ENCODE data around the gene COL6A1. TPM values are rescaled to one million over a fixed set of nuclear protein-coding genes. Genes with fewer than 3 reads are reported as not detected.

Gene COL6A1, protein sequence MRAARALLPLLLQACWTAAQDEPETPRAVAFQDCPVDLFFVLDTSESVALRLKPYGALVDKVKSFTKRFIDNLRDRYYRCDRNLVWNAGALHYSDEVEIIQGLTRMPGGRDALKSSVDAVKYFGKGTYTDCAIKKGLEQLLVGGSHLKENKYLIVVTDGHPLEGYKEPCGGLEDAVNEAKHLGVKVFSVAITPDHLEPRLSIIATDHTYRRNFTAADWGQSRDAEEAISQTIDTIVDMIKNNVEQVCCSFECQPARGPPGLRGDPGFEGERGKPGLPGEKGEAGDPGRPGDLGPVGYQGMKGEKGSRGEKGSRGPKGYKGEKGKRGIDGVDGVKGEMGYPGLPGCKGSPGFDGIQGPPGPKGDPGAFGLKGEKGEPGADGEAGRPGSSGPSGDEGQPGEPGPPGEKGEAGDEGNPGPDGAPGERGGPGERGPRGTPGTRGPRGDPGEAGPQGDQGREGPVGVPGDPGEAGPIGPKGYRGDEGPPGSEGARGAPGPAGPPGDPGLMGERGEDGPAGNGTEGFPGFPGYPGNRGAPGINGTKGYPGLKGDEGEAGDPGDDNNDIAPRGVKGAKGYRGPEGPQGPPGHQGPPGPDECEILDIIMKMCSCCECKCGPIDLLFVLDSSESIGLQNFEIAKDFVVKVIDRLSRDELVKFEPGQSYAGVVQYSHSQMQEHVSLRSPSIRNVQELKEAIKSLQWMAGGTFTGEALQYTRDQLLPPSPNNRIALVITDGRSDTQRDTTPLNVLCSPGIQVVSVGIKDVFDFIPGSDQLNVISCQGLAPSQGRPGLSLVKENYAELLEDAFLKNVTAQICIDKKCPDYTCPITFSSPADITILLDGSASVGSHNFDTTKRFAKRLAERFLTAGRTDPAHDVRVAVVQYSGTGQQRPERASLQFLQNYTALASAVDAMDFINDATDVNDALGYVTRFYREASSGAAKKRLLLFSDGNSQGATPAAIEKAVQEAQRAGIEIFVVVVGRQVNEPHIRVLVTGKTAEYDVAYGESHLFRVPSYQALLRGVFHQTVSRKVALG
- 53.0 and 55.7 TPM in 2 replicates for polyA plus RNA-seq (2013)

DNA sequence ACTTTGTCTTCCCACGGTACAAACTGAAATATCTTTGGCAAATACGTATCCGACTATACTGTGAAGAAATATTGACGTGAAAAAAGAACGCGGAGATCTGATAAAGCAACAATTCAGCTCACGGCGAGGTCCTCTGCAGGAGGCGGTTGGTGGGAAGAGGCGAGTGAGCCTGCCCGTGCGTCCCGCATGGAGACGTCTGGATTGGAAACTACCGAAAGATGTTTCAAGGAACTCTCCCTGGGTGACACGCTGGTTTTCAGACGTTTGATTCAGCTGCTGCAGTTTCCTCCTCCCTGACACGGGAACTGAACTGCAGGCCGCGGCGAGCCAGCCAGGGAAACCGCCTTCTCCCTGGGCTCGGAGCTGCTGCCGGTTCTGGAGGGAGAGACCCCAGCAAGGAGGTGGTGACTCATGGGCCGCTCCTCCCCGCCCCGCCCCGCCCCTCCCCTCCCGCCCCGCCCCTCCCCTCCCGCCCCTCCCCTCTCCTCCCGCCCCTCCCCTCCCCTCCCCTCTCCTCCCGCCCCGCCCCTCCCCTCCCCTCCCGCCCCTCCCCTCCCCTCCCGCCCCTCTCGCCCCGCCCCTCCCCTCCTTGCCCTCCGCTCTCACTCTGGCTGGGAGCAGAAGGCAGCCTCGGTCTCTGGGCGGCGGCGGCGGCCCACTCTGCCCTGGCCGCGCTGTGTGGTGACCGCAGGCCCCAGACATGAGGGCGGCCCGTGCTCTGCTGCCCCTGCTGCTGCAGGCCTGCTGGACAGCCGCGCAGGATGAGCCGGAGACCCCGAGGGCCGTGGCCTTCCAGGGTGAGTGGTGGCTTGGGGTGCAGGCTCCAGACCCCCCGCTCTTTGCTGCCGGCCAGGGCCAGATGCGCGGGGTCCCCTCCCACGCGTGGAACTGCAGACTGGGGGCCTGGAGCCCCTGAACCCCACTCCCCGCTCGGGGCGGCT lies at the start of gene COL6A1:
TSS of gene COL6A1 (plus strand) at position 620 of the 941 bp plus-strand sequence. CDS start at position 701, 81 bp downstream.
- no peak within 1 kb of the TSS for H4K12ac ChIP-seq (ENCODE audit: low read depth, low read length)

GRCh38 chr21:45932922-45933502 lies 48.6 kb upstream of the COL6A1 start:
- no peak overlapping the region for H3K4ac ChIP-seq (ENCODE audit: low read depth, low read length)
- H2AK5ac ChIP-seq (ENCODE audit: low read length): no peak overlapping the region
- no peak overlapping the region for H2BK120ac ChIP-seq (ENCODE audit: insufficient read depth, low read length, poor library complexity)
- H3K14ac ChIP-seq (ENCODE audit: low read length): no peak overlapping the region
- WGBS (ENCODE audit: extremely low coverage, insufficient coverage, insufficient read length): no CpG with 5 or more reads among the region's 9 CpGs
- H3K79me1 ChIP-seq (ENCODE audit: low read length): no peaks in the 10 kb centered on the region
- no peak overlapping the region for H3K9ac ChIP-seq (ENCODE audit: low read length)
- no peak overlapping the region for H3K18ac ChIP-seq (ENCODE audit: low read length)
- no peak overlapping the region for H2AFZ ChIP-seq (ENCODE audit: insufficient read depth, low read length, poor library complexity)
- no peak overlapping the region for H3K27ac ChIP-seq (ENCODE audit: low read depth, low read length)
- H3K4me1 ChIP-seq (ENCODE audit: control insufficient read depth in 1 of 2, insufficient read depth in 2 of 2, low read length in 2 of 2): no peaks in the 10 kb centered on the region
- no peak overlapping the region for H3K4me2 ChIP-seq (ENCODE audit: low read length)
- H4K12ac ChIP-seq (ENCODE audit: low read depth, low read length): no peak overlapping the region
- H2BK12ac ChIP-seq (ENCODE audit: low read length): no peak overlapping the region
- peaks cover 0 to 2% of the 10 kb centered on the region in 2 experiments for H3K36me3 ChIP-seq (ENCODE audit: control insufficient read depth in 1 of 2, insufficient read depth in 2 of 2, low read length in 2 of 2)
- no peak overlapping the region for H3K4me3 ChIP-seq (ENCODE audit: low read depth, low read length)
- H3K23ac ChIP-seq (ENCODE audit: low read length): no peak overlapping the region
- H4K8ac ChIP-seq (ENCODE audit: low read depth, low read length): no peak overlapping the region
- no peak overlapping the region for H2BK5ac ChIP-seq (ENCODE audit: low read depth, low read length, poor library complexity)
- no peaks in the 10 kb centered on the region for H3K27me3 ChIP-seq (ENCODE audit: insufficient read depth, low read length)
- H4K91ac ChIP-seq (ENCODE audit: low read depth, low read length): no peak overlapping the region
- no peaks in the 10 kb centered on the region for H3K79me2 ChIP-seq (ENCODE audit: control insufficient read depth, insufficient read depth, low read length, poor library complexity)
- no peak for DNase-seq
- H3K9me3 ChIP-seq (ENCODE audit: insufficient read depth, low read depth, low read length): peaks cover 54% of the 10 kb centered on the region

More for the DNA sequence above, at the start of gene COL6A1:
- Histone ChIP-seq H3K23ac (ENCODE audit: low read length) (no peak within 1 kb of the TSS), H3K27me3 (ENCODE audit: insufficient read depth, low read length) (peaks cover 5% of the 10 kb centered on the region), H3K18ac (ENCODE audit: low read length) (peak within 1 kb of the TSS; percentile 9), H3K4me1 (ENCODE audit: control insufficient read depth in 1 of 2, insufficient read depth in 2 of 2, low read length in 2 of 2) (peaks cover 8 to 22% of the 10 kb centered on the region in 2 experiments), H3K9ac (ENCODE audit: low read length) (peak within 1 kb of the TSS; percentile 57), H2BK120ac (ENCODE audit: insufficient read depth, low read length, poor library complexity) (peak within 1 kb of the TSS; percentile 27), H3K4ac (ENCODE audit: low read depth, low read length) (no peak within 1 kb of the TSS), H4K8ac (ENCODE audit: low read depth, low read length) (peak within 1 kb of the TSS; percentile 76), H3K4me2 (ENCODE audit: low read length) (peak within 1 kb of the TSS; percentile 86), H2BK12ac (ENCODE audit: low read length) (peak within 1 kb of the TSS; percentile 30), H3K14ac (ENCODE audit: low read length) (peak within 1 kb of the TSS; percentile 36), H3K79me1 (ENCODE audit: low read length) (peaks cover 6% of the 10 kb centered on the region), H3K9me3 (ENCODE audit: insufficient read depth, low read depth, low read length) (no peaks in the 10 kb centered on the region), H3K79me2 (ENCODE audit: control insufficient read depth, insufficient read depth, low read length, poor library complexity) (no peaks in the 10 kb centered on the region), H3K4me3 (ENCODE audit: low read depth, low read length) (peak within 1 kb of the TSS; percentile 71), H2AFZ (ENCODE audit: insufficient read depth, low read length, poor library complexity) (peak within 1 kb of the TSS; percentile 2), H3K27ac (ENCODE audit: low read depth, low read length) (peak within 1 kb of the TSS; percentile 61), H4K91ac (ENCODE audit: low read depth, low read length) (peak within 1 kb of the TSS; percentile 1), H2AK5ac (ENCODE audit: low read length) (no peak within 1 kb of the TSS), H2BK5ac (ENCODE audit: low read depth, low read length, poor library complexity) (no peak within 1 kb of the TSS), H3K36me3 (ENCODE audit: control insufficient read depth in 1 of 2, insufficient read depth in 2 of 2, low read length in 2 of 2) (no peaks in the 10 kb centered on the region)
- DNase-seq: peak; percentile 84 to 92
- WGBS (ENCODE audit: extremely low coverage, insufficient coverage, insufficient read length): no CpG with 5 or more reads among the region's 63 CpGs

GRCh38 chr21:45934085-45934484 lies 47.5 kb upstream of the COL6A1 start:
- no peak overlapping the region for H3K23ac ChIP-seq (ENCODE audit: low read length)
- H3K4ac ChIP-seq (ENCODE audit: low read depth, low read length): no peak overlapping the region
- H3K18ac ChIP-seq (ENCODE audit: low read length): no peak overlapping the region
- no peak overlapping the region for H2AK5ac ChIP-seq (ENCODE audit: low read length)
- H3K9ac ChIP-seq (ENCODE audit: low read length): no peak overlapping the region
- no peak overlapping the region for H2BK5ac ChIP-seq (ENCODE audit: low read depth, low read length, poor library complexity)
- no peak overlapping the region for H3K14ac ChIP-seq (ENCODE audit: low read length)
- no peak overlapping the region for H2AFZ ChIP-seq (ENCODE audit: insufficient read depth, low read length, poor library complexity)
- no peaks in the 10 kb centered on the region for H3K27me3 ChIP-seq (ENCODE audit: insufficient read depth, low read length)
- no peak overlapping the region for H4K8ac ChIP-seq (ENCODE audit: low read depth, low read length)
- H3K4me1 ChIP-seq (ENCODE audit: control insufficient read depth in 1 of 2, insufficient read depth in 2 of 2, low read length in 2 of 2): no peaks in the 10 kb centered on the region
- H4K12ac ChIP-seq (ENCODE audit: low read depth, low read length): no peak overlapping the region
- no peaks in the 10 kb centered on the region for H3K79me2 ChIP-seq (ENCODE audit: control insufficient read depth, insufficient read depth, low read length, poor library complexity)
- peaks cover 61% of the 10 kb centered on the region for H3K9me3 ChIP-seq (ENCODE audit: insufficient read depth, low read depth, low read length)
- no CpG with 5 or more reads among the region's 6 CpGs for WGBS (ENCODE audit: extremely low coverage, insufficient coverage, insufficient read length)
- no peak for DNase-seq
- no peaks in the 10 kb centered on the region for H3K79me1 ChIP-seq (ENCODE audit: low read length)
- H3K4me3 ChIP-seq (ENCODE audit: low read depth, low read length): no peak overlapping the region
- H3K27ac ChIP-seq (ENCODE audit: low read depth, low read length): no peak overlapping the region
- H2BK120ac ChIP-seq (ENCODE audit: insufficient read depth, low read length, poor library complexity): no peak overlapping the region
- peaks cover 0 to 2% of the 10 kb centered on the region in 2 experiments for H3K36me3 ChIP-seq (ENCODE audit: control insufficient read depth in 1 of 2, insufficient read depth in 2 of 2, low read length in 2 of 2)
- H2BK12ac ChIP-seq (ENCODE audit: low read length): no peak overlapping the region
- H4K91ac ChIP-seq (ENCODE audit: low read depth, low read length): no peak overlapping the region
- no peak overlapping the region for H3K4me2 ChIP-seq (ENCODE audit: low read length)

All from trophoblast cell (in vitro differentiated cells and primary cell).